ENCODE data around the gene SUFU.

The SUFU gene

DNA sequence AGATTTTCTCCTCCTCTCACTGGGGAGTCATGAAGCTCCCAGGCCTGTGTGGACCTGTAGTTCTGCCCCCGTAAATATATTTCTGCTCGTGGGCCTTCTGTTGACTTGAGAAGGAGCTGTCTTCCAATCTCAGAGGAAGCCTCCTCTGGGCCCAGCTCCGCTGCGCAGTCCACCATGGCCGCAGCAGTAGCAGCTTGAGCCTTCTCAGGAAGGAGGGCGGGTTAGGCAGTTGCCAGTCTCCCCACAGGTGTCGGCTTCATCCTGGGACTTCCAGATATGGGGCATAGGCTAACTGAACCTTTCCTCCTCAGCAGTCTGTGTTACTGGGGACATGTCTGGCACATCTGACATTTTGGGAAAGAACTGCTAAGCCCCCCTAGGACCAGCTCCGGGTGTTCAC is 77.6 kb downstream of the SUFU start:
- Histone ChIP-seq H3K36me3 (ENCODE audit: insufficient read depth) (no peaks in the 10 kb centered on the region), H4K20me1 (ENCODE audit: insufficient read depth) (no peaks in the 10 kb centered on the region), H3K4me1 (ENCODE audit: low read depth, poor library complexity, severe bottlenecking) (no peaks in the 10 kb centered on the region), H3K4me2 (no peak overlapping the region), H3K9ac (no peak overlapping the region), H3K79me2 (ENCODE audit: insufficient read depth, low read depth) (no peaks in the 10 kb centered on the region), H2AFZ (ENCODE audit: low read depth) (no peak overlapping the region), H3K27ac (no peak overlapping the region), H3K27me3 (ENCODE audit: insufficient read depth, low read depth) (no peaks in the 10 kb centered on the region), H3K4me3 (IDR thresholded peaks at IDR 0.05; ENCODE audit: insufficient read depth, low read depth, low read length) (no peak overlapping the region)
- TF ChIP-seq, protein P1, sequence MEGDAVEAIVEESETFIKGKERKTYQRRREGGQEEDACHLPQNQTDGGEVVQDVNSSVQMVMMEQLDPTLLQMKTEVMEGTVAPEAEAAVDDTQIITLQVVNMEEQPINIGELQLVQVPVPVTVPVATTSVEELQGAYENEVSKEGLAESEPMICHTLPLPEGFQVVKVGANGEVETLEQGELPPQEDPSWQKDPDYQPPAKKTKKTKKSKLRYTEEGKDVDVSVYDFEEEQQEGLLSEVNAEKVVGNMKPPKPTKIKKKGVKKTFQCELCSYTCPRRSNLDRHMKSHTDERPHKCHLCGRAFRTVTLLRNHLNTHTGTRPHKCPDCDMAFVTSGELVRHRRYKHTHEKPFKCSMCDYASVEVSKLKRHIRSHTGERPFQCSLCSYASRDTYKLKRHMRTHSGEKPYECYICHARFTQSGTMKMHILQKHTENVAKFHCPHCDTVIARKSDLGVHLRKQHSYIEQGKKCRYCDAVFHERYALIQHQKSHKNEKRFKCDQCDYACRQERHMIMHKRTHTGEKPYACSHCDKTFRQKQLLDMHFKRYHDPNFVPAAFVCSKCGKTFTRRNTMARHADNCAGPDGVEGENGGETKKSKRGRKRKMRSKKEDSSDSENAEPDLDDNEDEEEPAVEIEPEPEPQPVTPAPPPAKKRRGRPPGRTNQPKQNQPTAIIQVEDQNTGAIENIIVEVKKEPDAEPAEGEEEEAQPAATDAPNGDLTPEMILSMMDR (conservative IDR thresholded peaks at IDR 0.05; ENCODE audit: low read depth, low read length) = no peak

DNA sequence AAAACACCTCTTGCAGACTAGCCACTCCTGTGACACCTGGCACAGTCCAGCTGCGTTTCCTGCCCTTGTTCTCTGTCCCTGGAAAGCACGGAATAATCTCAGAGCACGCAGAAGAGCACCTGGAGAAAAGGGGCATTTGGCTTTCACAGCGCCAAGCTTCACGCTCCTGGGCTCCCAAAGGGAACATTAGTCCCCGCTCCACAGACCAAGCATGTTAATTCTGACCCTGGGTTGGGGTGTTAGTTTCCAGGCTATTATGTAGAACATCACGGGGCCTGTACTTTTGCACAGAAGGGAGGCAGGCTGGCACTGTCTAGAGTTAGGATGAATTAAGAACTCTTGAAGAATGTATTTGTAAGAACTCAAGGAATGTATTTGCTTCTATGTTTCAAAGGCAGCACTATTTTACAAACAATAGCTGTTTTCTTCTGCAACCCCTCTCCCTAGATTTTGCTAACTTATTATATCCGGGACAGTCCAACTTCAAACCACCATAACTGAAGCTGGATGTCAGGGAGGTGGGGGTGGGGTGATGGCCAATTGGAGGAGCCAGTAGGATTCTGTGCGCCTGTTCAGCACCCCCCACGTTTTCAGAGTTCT is 78.3 kb downstream of the SUFU start:
- Histone ChIP-seq H4K20me1 (ENCODE audit: insufficient read depth) (no peaks in the 10 kb centered on the region), H3K4me2 (no peak overlapping the region), H3K36me3 (ENCODE audit: insufficient read depth) (no peaks in the 10 kb centered on the region), H3K79me2 (ENCODE audit: insufficient read depth, low read depth) (no peaks in the 10 kb centered on the region), H3K4me1 (ENCODE audit: low read depth, poor library complexity, severe bottlenecking) (no peaks in the 10 kb centered on the region), H2AFZ (ENCODE audit: low read depth) (no peak overlapping the region), H3K27me3 (ENCODE audit: insufficient read depth, low read depth) (no peaks in the 10 kb centered on the region), H3K9ac (no peak overlapping the region), H3K4me3 (IDR thresholded peaks at IDR 0.05; ENCODE audit: insufficient read depth, low read depth, low read length) (no peak overlapping the region), H3K27ac (no peak overlapping the region)
- TF ChIP-seq, protein P1 (conservative IDR thresholded peaks at IDR 0.05; ENCODE audit: low read depth, low read length) = no peak

DNA sequence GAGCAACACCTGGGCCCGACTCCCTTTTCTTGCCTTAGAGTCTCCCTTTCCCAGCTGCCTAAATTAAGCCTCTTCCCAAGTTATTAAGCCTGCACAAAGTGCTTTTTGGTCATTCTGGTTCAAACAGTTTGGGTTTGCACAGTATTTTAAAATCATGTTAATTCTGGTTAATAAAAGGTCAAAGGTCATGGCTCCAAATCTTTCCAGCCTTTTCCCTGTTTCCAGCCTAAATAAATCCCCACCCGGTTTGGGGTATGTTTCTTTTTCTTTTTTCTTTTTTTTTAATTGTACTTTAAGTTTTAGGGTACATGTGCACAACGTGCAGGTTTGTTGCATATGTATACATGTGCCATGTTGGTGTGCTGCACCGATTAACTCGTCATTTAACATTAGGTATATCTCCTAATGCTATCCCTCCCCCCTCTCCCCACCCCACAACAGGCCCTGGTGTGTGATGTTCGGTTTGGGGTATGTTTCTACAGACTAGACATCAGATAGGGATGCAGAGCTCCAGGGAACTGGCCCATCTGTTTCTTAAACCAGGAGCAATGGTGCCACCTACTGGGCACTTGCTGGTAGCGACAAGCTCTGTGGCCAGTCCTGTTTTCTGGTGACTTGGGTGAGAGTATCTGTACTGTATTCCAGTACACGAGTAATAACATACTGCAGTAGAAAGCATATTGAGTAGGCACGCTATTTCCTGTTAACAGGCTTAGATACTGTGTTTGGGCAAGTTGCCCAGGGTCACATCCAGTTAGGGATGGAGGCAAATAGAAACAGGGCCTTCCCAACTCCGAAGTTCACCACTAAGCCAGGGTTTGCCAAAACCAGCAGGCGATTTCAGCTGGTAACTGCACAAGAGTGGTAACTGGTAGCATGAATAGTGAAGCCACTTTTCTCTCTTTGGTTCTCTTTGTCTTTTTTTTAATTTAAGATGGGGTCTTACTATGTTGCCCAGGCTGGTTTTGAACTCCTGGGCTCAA is 80.0 kb downstream of the SUFU start:
- no peaks in the 10 kb centered on the region for H3K4me1 ChIP-seq (ENCODE audit: low read depth, poor library complexity, severe bottlenecking)
- no peaks in the 10 kb centered on the region for H4K20me1 ChIP-seq (ENCODE audit: insufficient read depth)
- H3K27me3 ChIP-seq (ENCODE audit: insufficient read depth, low read depth) = no peaks in the 10 kb centered on the region
- H2AFZ ChIP-seq (ENCODE audit: low read depth) = no peak overlapping the region
- H3K27ac ChIP-seq = no peak overlapping the region
- H3K36me3 ChIP-seq (ENCODE audit: insufficient read depth) = no peaks in the 10 kb centered on the region
- H3K79me2 ChIP-seq (ENCODE audit: insufficient read depth, low read depth) = no peaks in the 10 kb centered on the region
- H3K4me2 ChIP-seq = no peak overlapping the region
- H3K9ac ChIP-seq = no peak overlapping the region
- TF ChIP-seq, protein P1 (conservative IDR thresholded peaks at IDR 0.05; ENCODE audit: low read depth, low read length) = peak; percentile 83
- H3K4me3 ChIP-seq (IDR thresholded peaks at IDR 0.05; ENCODE audit: insufficient read depth, low read depth, low read length) = no peak overlapping the region

DNA sequence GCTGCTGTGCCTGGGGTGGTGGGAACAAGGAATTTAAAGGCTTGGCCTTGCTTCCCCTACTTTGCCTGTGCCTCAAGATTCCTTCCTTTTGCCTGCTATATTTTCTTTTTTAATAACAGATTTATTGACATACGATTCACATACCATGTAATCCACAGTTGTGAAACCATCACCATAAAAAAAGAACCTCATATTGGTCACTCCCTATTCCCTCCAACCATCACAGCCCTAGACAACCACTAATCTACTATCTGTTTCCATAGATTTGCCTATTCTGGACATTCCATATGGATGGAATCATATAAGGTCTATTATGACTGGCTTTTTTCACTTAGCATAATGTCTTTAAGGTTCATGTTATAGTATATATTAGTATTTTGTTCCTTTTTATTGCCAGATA is 81.3 kb downstream of the SUFU start:
- Histone ChIP-seq H3K9ac (no peak overlapping the region), H3K27ac (no peak overlapping the region), H3K36me3 (ENCODE audit: insufficient read depth) (no peaks in the 10 kb centered on the region), H3K4me2 (no peak overlapping the region), H3K79me2 (ENCODE audit: insufficient read depth, low read depth) (no peaks in the 10 kb centered on the region), H4K20me1 (ENCODE audit: insufficient read depth) (no peaks in the 10 kb centered on the region), H2AFZ (ENCODE audit: low read depth) (no peak overlapping the region), H3K4me1 (ENCODE audit: low read depth, poor library complexity, severe bottlenecking) (no peaks in the 10 kb centered on the region), H3K27me3 (ENCODE audit: insufficient read depth, low read depth) (no peaks in the 10 kb centered on the region), H3K4me3 (IDR thresholded peaks at IDR 0.05; ENCODE audit: insufficient read depth, low read depth, low read length) (no peak overlapping the region)
- TF ChIP-seq, protein P1 (conservative IDR thresholded peaks at IDR 0.05; ENCODE audit: low read depth, low read length) = no peak
